Aorta (tissue), 5 donors: Measurements from ENCODE around the gene NOS3. TPM values are rescaled to one million over a fixed set of nuclear protein-coding genes. Genes with fewer than 3 reads are reported as not detected.
A peak's percentile ranks its signal among the peaks of the same experiment; 100 is the strongest.

Source experiments
- ATAC-seq: fragments of 200-7000 bp; cut with Tn5 transposase; one replicate; pipeline ENCODE4 v1.9.1; 2022; ENCODE audit warnings: moderate library complexity; ENCODE audit not compliant: low FRiP score
- DNase-seq, 2 donors: peaks; one replicate each; pipeline ENCODE4 v3.0.0-alpha.2; 2020
- H3K27ac ChIP-seq, 2 donors: one replicate each; pipeline ENCODE4 v1.5.1; 2013; ENCODE audit warnings: low read length in 2 of 2, mild to moderate bottlenecking in 2 of 2, moderate library complexity in 2 of 2, control low read depth in 1 of 2, inconsistent platforms in 1 of 2, low read depth in 1 of 2
- H3K27me3 ChIP-seq, 2 donors: one replicate each; pipeline ENCODE4 v1.6.1; 2013; ENCODE audit warnings: control low read depth in 1 of 2, low read length in 1 of 2, mild to moderate bottlenecking in 1 of 2, moderate library complexity in 1 of 2; ENCODE audit not compliant: insufficient read depth in 2 of 2, control insufficient read depth in 1 of 2
- H3K36me3 ChIP-seq, 2 donors: one replicate each; pipeline ENCODE4 v1.6.1; 2013; ENCODE audit warnings: control low read depth in 1 of 2, low read length in 1 of 2, mild to moderate bottlenecking in 1 of 2; ENCODE audit not compliant: insufficient read depth in 2 of 2, control insufficient read depth in 1 of 2
- H3K4me1 ChIP-seq, 2 donors: one replicate each; pipeline ENCODE4 v1.6.1; 2013; ENCODE audit warnings: low read length in 2 of 2, control low read depth in 1 of 2, mild to moderate bottlenecking in 1 of 2, moderate library complexity in 1 of 2; ENCODE audit not compliant: insufficient read depth in 2 of 2, control insufficient read depth in 1 of 2
- H3K4me3 ChIP-seq, 2 donors: one replicate each; pipeline ENCODE4 v1.5.1; 2013; ENCODE audit warnings: low read length in 2 of 2, control low read depth in 1 of 2, mild to moderate bottlenecking in 1 of 2
- H3K9me3 ChIP-seq: one replicate; pipeline ENCODE4 v1.6.1; 2013; ENCODE audit warnings: mild to moderate bottlenecking, low read length; ENCODE audit not compliant: control insufficient read depth
- WGBS, 2 donors: extraction: QIAGEN DNeasy Blood & Tissue Kit; methylation state at CpG; one replicate each; pipeline ENCODE4 v1.1.7; 2013; 5-methylcytosine and 5-hydroxymethylcytosine counted together
- intact Hi-C, 2 donors: fragments of 100-400 bp; cut with DNase I; formaldehyde crosslinking; loops; one replicate each; pipeline versions ENCODE4 v1.14.2 to v1.15.0; 2022
- polyA plus RNA-seq, 2 donors: library from polyadenylated mRNA; stranded (reverse); fragments of 200-250 nt; gene quantifications; one replicate each; pipeline ENCODE4 v1.2.3, GENCODE V29; 2013
- total RNA-seq, 2 donors: library from RNA; stranded (reverse); fragmentation: NEBNext Ultra II Directional; extraction: Animal tissue kit (Norgen Biotek cat#: 25700); gene quantifications; one replicate each; pipeline ENCODE4 v1.2.1, GENCODE V29; 2021
- donor health status: healthy with polysubstance abuse.
- donor health status: Bipolar disorder and iron deficiency.
- donor health status: DM: no; HTN: no; CAD: no.
- donor health status: DM: no; HTN: no; CAD: no.
- donor health status: DM: yes; HTN: yes; CAD: no.

Gene NOS3
- total and polyA plus RNA-seq, 4 donors = 0.63 to 32.4 (median 22.7) TPM

GRCh38 chr7:150945853-150946420 is 44.9 kb upstream of the NOS3 start:
- H3K9me3 ChIP-seq = no peaks in the 10 kb centered on the region
- no peak overlapping the region for H3K4me3 ChIP-seq
- H3K36me3 ChIP-seq = no peaks in the 10 kb centered on the region
- DNase-seq (peak in 1 of 2 donors; percentile 70), ATAC-seq (no peak)
- no peak overlapping the region for H3K27ac ChIP-seq
- intact Hi-C loops = no loop called here
- WGBS, 2 donors = 32 to 40% methylated on average over 17 of the region's 17 CpGs
- H3K27me3 ChIP-seq = no peaks in the 10 kb centered on the region
- H3K4me1 ChIP-seq = no peaks in the 10 kb centered on the region

GRCh38 chr7:150946421-150947240 is 44.2 kb upstream of the NOS3 start:
- 86 to 90% methylated on average over 24 to 27 of the region's 27 CpGs for WGBS, 2 donors
- H3K27ac ChIP-seq = no peak overlapping the region
- H3K27me3 ChIP-seq = no peaks in the 10 kb centered on the region
- H3K36me3 ChIP-seq = no peaks in the 10 kb centered on the region
- no peak for ATAC-seq
- intact Hi-C loops = no loop called here
- no peaks in the 10 kb centered on the region for H3K4me1 ChIP-seq
- H3K4me3 ChIP-seq = no peak overlapping the region
- peak in 1 of 2 donors; percentile 68 for DNase-seq
- H3K9me3 ChIP-seq = no peaks in the 10 kb centered on the region

- intact Hi-C loops = no loop called here
- ATAC-seq = no peak
- WGBS, 2 donors = 36 to 52% methylated on average over 23 to 31 of the region's 31 CpGs
- Histone ChIP-seq H3K9me3 (no peaks in the 10 kb centered on the region), H3K4me1 (no peaks in the 10 kb centered on the region), H3K4me3 (no peak overlapping the region), H3K27ac (no peak overlapping the region), H3K27me3 (no peaks in the 10 kb centered on the region), H3K36me3 (no peaks in the 10 kb centered on the region)
- DNase-seq = peak in 1 of 2 donors; percentile 75
These were observed 43.5 kb upstream of the NOS3 start for GRCh38 chr7:150947241-150947745.

- no peaks in the 10 kb centered on the region for H3K27me3 ChIP-seq
- peak in 1 of 2 donors; percentile 37 for DNase-seq
- no peaks in the 10 kb centered on the region for H3K36me3 ChIP-seq
- ATAC-seq = no peak
- WGBS, 2 donors = 57 to 58% methylated on average over 19 to 34 of the region's 34 CpGs
- H3K27ac ChIP-seq = no peak overlapping the region
- no peaks in the 10 kb centered on the region for H3K9me3 ChIP-seq
- no peaks in the 10 kb centered on the region for H3K4me1 ChIP-seq
- H3K4me3 ChIP-seq = no peak overlapping the region
- intact Hi-C loops = no loop called here
These were observed 42.8 kb upstream of the NOS3 start for GRCh38 chr7:150947761-150948651.

- 89 to 93% methylated on average over 15 of the region's 15 CpGs for WGBS, 2 donors
- peak in 1 of 2 donors; percentile 50 for DNase-seq
- intact Hi-C loops = no loop called here
These were observed 42.0 kb upstream of the NOS3 start for GRCh38 chr7:150948791-150949251.

GRCh38 chr7:150949564-150949963 is 41.3 kb upstream of the NOS3 start:
- Histone ChIP-seq H3K4me3 (no peak overlapping the region), H3K27me3 (no peaks in the 10 kb centered on the region), H3K4me1 (no peaks in the 10 kb centered on the region), H3K36me3 (no peaks in the 10 kb centered on the region), H3K27ac (no peak overlapping the region), H3K9me3 (no peaks in the 10 kb centered on the region)
- no peak for DNase-seq
- WGBS, 2 donors = 92 to 96% methylated on average over 4 of the region's 4 CpGs
- intact Hi-C loops = no loop called here
- no peak for ATAC-seq

More at GRCh38 chr7:150948791-150949251, 42.0 kb upstream of the NOS3 start:
- Histone ChIP-seq H3K27me3 (no peaks in the 10 kb centered on the region), H3K4me1 (no peaks in the 10 kb centered on the region), H3K9me3 (no peaks in the 10 kb centered on the region), H3K4me3 (no peak overlapping the region), H3K36me3 (no peaks in the 10 kb centered on the region), H3K27ac (no peak overlapping the region)
- no peak for ATAC-seq

GRCh38 chr7:150949971-150950491 is 40.8 kb upstream of the NOS3 start:
- ATAC-seq (no peak), DNase-seq (peak in 1 of 2 donors; percentile 65)
- 90 to 93% methylated on average over 16 of the region's 16 CpGs for WGBS, 2 donors
- intact Hi-C loops = no loop called here
- Histone ChIP-seq H3K27me3 (no peaks in the 10 kb centered on the region), H3K4me3 (no peak overlapping the region), H3K36me3 (no peaks in the 10 kb centered on the region), H3K9me3 (no peaks in the 10 kb centered on the region), H3K4me1 (no peaks in the 10 kb centered on the region), H3K27ac (no peak overlapping the region)

GRCh38 chr7:150950496-150951180 is 40.2 kb upstream of the NOS3 start:
- Histone ChIP-seq H3K4me1 (no peaks in the 10 kb centered on the region), H3K36me3 (no peaks in the 10 kb centered on the region), H3K4me3 (no peak overlapping the region), H3K27me3 (no peaks in the 10 kb centered on the region), H3K27ac (no peak overlapping the region), H3K9me3 (no peaks in the 10 kb centered on the region)
- 97% methylated on average over 27 of the region's 27 CpGs for WGBS, 2 donors
- intact Hi-C loops = no loop called here
- peak; percentile 34 to 71 for DNase-seq
- ATAC-seq = no peak
